Panc1 (cell line): ENCODE measurements around the gene XYLT1.

Experiments used
- POLR2AphosphoS5 ChIP-seq: IDR thresholded peaks from 2 replicates; pipeline ENCODE4 v1.6.1; 2012; ENCODE audit warnings: mild to moderate bottlenecking, low read depth, low read length, moderate library complexity
- SIN3A ChIP-seq: IDR thresholded peaks from 2 replicates; pipeline ENCODE4 v1.6.1; 2012; ENCODE audit warnings: low read depth, mild to moderate bottlenecking, low read length, moderate library complexity, borderline replicate concordance; ENCODE audit not compliant: insufficient read depth
- TCF7L2 ChIP-seq: IDR thresholded peaks from 2 replicates; pipeline ENCODE4 v1.6.1; 2011; ENCODE audit warnings: mild to moderate bottlenecking, low read depth, low read length, inconsistent platforms
- TF ChIP-seq, protein P1 (sequence below): fragments of 450-650 bp; IDR thresholded peaks from 2 replicates; pipeline ENCODE4 v1.5.1; 2017; ENCODE audit warnings: mild to moderate bottlenecking
- TF ChIP-seq, protein P2 (sequence below), 2 experiments: IDR thresholded peaks; 2 replicates each; pipeline ENCODE4 v1.6.1; 2011 to 2012; ENCODE audit warnings: low read depth in 2 of 2, control low read depth in 1 of 2, low read length in 1 of 2, mild to moderate bottlenecking in 1 of 2, moderate library complexity in 1 of 2; ENCODE audit not compliant: insufficient read depth in 1 of 2

DNA sequence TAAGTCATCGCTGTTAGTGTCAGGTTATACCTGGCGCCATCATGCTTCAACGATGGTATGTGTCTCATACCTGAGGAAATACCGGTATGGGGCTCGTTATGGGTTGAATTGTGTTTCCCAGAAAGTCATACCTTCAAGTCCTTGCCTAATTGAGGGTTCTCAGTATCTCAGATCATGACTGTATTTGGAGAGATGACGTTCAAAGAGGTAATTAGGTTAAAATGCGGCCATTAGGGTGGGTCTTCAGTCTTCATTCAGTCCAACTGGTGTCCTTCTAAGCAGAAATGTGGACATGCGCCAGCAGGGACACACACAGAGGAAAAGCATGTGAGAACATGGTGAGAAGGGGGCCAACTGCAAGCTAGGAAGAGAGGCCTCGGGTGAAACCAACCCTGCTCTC lies 37.5 kb upstream of the XYLT1 start:
- TF ChIP-seq, protein P1, sequence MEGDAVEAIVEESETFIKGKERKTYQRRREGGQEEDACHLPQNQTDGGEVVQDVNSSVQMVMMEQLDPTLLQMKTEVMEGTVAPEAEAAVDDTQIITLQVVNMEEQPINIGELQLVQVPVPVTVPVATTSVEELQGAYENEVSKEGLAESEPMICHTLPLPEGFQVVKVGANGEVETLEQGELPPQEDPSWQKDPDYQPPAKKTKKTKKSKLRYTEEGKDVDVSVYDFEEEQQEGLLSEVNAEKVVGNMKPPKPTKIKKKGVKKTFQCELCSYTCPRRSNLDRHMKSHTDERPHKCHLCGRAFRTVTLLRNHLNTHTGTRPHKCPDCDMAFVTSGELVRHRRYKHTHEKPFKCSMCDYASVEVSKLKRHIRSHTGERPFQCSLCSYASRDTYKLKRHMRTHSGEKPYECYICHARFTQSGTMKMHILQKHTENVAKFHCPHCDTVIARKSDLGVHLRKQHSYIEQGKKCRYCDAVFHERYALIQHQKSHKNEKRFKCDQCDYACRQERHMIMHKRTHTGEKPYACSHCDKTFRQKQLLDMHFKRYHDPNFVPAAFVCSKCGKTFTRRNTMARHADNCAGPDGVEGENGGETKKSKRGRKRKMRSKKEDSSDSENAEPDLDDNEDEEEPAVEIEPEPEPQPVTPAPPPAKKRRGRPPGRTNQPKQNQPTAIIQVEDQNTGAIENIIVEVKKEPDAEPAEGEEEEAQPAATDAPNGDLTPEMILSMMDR = no peak
- TF ChIP-seq SIN3A (no peak), POLR2AphosphoS5 (no peak), TCF7L2 (no peak)
- TF ChIP-seq, protein P2, sequence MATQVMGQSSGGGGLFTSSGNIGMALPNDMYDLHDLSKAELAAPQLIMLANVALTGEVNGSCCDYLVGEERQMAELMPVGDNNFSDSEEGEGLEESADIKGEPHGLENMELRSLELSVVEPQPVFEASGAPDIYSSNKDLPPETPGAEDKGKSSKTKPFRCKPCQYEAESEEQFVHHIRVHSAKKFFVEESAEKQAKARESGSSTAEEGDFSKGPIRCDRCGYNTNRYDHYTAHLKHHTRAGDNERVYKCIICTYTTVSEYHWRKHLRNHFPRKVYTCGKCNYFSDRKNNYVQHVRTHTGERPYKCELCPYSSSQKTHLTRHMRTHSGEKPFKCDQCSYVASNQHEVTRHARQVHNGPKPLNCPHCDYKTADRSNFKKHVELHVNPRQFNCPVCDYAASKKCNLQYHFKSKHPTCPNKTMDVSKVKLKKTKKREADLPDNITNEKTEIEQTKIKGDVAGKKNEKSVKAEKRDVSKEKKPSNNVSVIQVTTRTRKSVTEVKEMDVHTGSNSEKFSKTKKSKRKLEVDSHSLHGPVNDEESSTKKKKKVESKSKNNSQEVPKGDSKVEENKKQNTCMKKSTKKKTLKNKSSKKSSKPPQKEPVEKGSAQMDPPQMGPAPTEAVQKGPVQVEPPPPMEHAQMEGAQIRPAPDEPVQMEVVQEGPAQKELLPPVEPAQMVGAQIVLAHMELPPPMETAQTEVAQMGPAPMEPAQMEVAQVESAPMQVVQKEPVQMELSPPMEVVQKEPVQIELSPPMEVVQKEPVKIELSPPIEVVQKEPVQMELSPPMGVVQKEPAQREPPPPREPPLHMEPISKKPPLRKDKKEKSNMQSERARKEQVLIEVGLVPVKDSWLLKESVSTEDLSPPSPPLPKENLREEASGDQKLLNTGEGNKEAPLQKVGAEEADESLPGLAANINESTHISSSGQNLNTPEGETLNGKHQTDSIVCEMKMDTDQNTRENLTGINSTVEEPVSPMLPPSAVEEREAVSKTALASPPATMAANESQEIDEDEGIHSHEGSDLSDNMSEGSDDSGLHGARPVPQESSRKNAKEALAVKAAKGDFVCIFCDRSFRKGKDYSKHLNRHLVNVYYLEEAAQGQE (IDR thresholded peaks at IDR 0.05; ENCODE audit: insufficient read depth in 1 of 2, low read depth in 2 of 2, low read length in 1 of 2) = no peak
